Renal cortex interstitium (tissue), 15 donors: Measurements from ENCODE around the gene LRRK2. TPM values are rescaled to one million over a fixed set of nuclear protein-coding genes. Genes with fewer than 3 reads are reported as not detected.

Experiments
- DNase-seq, 11 donors: peaks; one replicate each; pipeline ENCODE4 v3.0.0-alpha.2; 2013; ENCODE audit warnings: low read depth in 9 of 11, low spot score in 4 of 11; ENCODE audit errors: extremely low read depth in 1 of 11
- long read RNA-seq, 16 experiments: transcript quantifications; one replicate each; lab custom pipeline, GENCODE V29; 2026
- polyA plus RNA-seq, 3 donors: library from polyadenylated mRNA; unstranded; fragments of 120-200 nt; gene quantifications; one replicate each; pipeline ENCODE4 v1.2.1, GENCODE V29; 2013; ENCODE audit not compliant: insufficient read length in 3 of 3

The LRRK2 gene
- polyA plus RNA-seq = 10 to 100 TPM; 25.2 to 34.8 (median 28.5) TPM
- long read RNA-seq, donor 1 = 0 reads
- long read RNA-seq, donor 2 = 0 reads
- long read RNA-seq, donor 3 = 0 reads
- long read RNA-seq, donor 4 = 0 reads
- long read RNA-seq, donor 5 = 0 reads
- long read RNA-seq, donor 6 = 0 reads
- long read RNA-seq, donor 7, full-length matches to known transcripts = 1 of 1 reads
- long read RNA-seq, donor 7, partial matches to known transcripts = 0 of 1 reads
- long read RNA-seq, donor 7, other reads (novel, unspliced or antisense) = 0 of 1 reads
- long read RNA-seq, donor 8 = 0 reads
- long read RNA-seq, donor 9 = 0 reads
- long read RNA-seq, donor 10 = 0 reads
- long read RNA-seq, donor 11 = 0 reads
- long read RNA-seq, donor 12, full-length matches to known transcripts = 1 of 1 reads
- long read RNA-seq, donor 12, partial matches to known transcripts = 0 of 1 reads
- long read RNA-seq, donor 12, other reads (novel, unspliced or antisense) = 0 of 1 reads
- long read RNA-seq, donor 13 = 0 reads
- long read RNA-seq, donor 14 = 0 reads
- long read RNA-seq, donor 15 = 0 reads
- long read RNA-seq, donor 16, full-length matches to known transcripts = 2 of 15 reads
- long read RNA-seq, donor 16, partial matches to known transcripts = 13 of 15 reads
- long read RNA-seq, donor 16, other reads (novel, unspliced or antisense) = 0 of 15 reads

GRCh38 chr12:40224439-40225291 is at the start of gene LRRK2:
Gene LRRK2 (plus strand): TSS chr12:40224997. CDS start chr12:40225132, 135 bp downstream.
- DNase-seq = peak in 9 of 11 donors; percentile 31 to 67 (median 53)

GRCh38 chr12:40175045-40175444 is 49.8 kb upstream of the LRRK2 start:
- DNase-seq = no peak

GRCh38 chr12:40175489-40175888 is 49.3 kb upstream of the LRRK2 start:
- no peak for DNase-seq

GRCh38 chr12:40178701-40179100 is 46.1 kb upstream of the LRRK2 start:
- no peak for DNase-seq

GRCh38 chr12:40181490-40181889 is 43.3 kb upstream of the LRRK2 start:
- no peak for DNase-seq

GRCh38 chr12:40183715-40184114 is 41.1 kb upstream of the LRRK2 start:
- no peak for DNase-seq

- no peak for DNase-seq
These were observed 40.1 kb upstream of the LRRK2 start for GRCh38 chr12:40184493-40185302.

GRCh38 chr12:40185303-40185693 is 39.5 kb upstream of the LRRK2 start:
- DNase-seq = no peak

- no peak for DNase-seq
These were observed 36.1 kb upstream of the LRRK2 start for GRCh38 chr12:40188558-40189320.

GRCh38 chr12:40192704-40193255 is 32.0 kb upstream of the LRRK2 start:
- DNase-seq = no peak

- no peak for DNase-seq
These were observed 30.0 kb upstream of the LRRK2 start for GRCh38 chr12:40194846-40195245.

- no peak for DNase-seq
These were observed 27.2 kb upstream of the LRRK2 start for GRCh38 chr12:40197590-40197989.

- DNase-seq = no peak
These were observed 26.2 kb upstream of the LRRK2 start for GRCh38 chr12:40198601-40199000.

- no peak for DNase-seq
These were observed 22.4 kb upstream of the LRRK2 start for GRCh38 chr12:40202095-40203059.

GRCh38 chr12:40203060-40203430 is 21.8 kb upstream of the LRRK2 start:
- DNase-seq = no peak

- no peak for DNase-seq
These were observed 20.5 kb upstream of the LRRK2 start for GRCh38 chr12:40204337-40204736.

GRCh38 chr12:40207551-40207950 is 17.2 kb upstream of the LRRK2 start:
- DNase-seq = no peak
